ES-I3 (cell line): ENCODE results near the gene ZNF358.

Experiments
- H3K36me3 ChIP-seq: 2 replicates; pipeline ENCODE4 v1.6.1; 2013; ENCODE audit warnings: mild to moderate bottlenecking, low read length, control low read depth, moderate library complexity; ENCODE audit not compliant: insufficient read depth
- H3K4me1 ChIP-seq: 2 replicates; pipeline ENCODE4 v1.6.1; 2013; ENCODE audit warnings: mild to moderate bottlenecking, control low read depth, low read length; ENCODE audit not compliant: insufficient read depth
- H3K9ac ChIP-seq: 2 replicates; pipeline ENCODE4 v1.6.1; 2013; ENCODE audit warnings: low read depth, mild to moderate bottlenecking, low read length, moderate library complexity
- H3K9me3 ChIP-seq: 2 replicates; pipeline ENCODE4 v1.6.1; 2013; ENCODE audit warnings: mild to moderate bottlenecking, low read length, moderate library complexity; ENCODE audit not compliant: control insufficient read depth, insufficient read depth

Gene ZNF358

DNA sequence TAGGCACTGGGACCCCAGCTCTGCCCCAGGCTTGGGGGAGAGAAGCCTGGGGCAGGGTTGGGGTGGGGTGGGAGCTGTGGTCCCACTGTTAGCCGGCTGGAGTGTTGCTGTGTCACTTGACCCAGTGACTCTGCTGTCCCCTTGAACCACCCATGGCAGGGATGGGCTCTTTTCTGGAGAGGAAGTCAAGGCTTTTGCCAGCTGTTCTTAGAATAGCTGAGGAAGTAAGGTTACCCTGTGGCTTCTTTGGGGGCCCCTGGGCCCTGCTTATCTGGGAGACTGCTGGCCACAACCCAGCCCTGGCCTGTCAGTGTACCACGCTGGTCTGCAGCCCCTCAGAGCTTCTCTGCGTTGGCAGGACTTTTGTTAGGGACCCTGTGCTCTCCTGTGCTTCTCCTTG, 28.7 kb downstream of the ZNF358 start:
- no peaks in the 10 kb centered on the region for H3K4me1 ChIP-seq
- H3K9ac ChIP-seq = no peak overlapping the region
- no peaks in the 10 kb centered on the region for H3K36me3 ChIP-seq
- no peaks in the 10 kb centered on the region for H3K9me3 ChIP-seq

GRCh38 chr19:7545300-7545699, 29.4 kb downstream of the ZNF358 start:
- Histone ChIP-seq H3K9me3 (no peaks in the 10 kb centered on the region), H3K36me3 (no peaks in the 10 kb centered on the region), H3K9ac (no peak overlapping the region), H3K4me1 (no peaks in the 10 kb centered on the region)

GRCh38 chr19:7545904-7546303, 30.0 kb downstream of the ZNF358 start:
- H3K4me1 ChIP-seq = no peaks in the 10 kb centered on the region

DNA sequence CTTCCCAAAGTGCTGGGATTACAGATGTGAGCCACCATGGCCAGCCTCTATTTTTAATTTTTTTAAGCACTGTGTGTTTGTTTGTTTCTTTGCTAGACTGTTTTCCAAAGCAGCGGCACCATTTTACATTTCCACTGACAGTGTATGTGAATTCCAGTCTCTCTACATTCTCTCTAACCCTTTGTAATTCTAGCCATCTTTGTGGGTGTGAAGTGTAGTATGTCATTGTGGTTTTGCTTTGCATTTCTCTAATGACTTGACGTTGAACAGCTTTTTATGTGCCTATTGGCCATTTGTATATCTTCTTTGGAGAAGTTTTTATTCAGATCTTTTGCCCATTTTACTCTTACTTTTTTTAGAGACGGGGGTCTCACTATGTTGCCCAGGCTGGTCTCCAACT, 31.3 kb downstream of the ZNF358 start:
- no peaks in the 10 kb centered on the region for H3K4me1 ChIP-seq
- no peaks in the 10 kb centered on the region for H3K36me3 ChIP-seq
- H3K9me3 ChIP-seq = no peaks in the 10 kb centered on the region
- no peak overlapping the region for H3K9ac ChIP-seq

More at GRCh38 chr19:7545904-7546303, 30.0 kb downstream of the ZNF358 start:
- Histone ChIP-seq H3K9me3 (no peaks in the 10 kb centered on the region), H3K9ac (no peak overlapping the region), H3K36me3 (no peaks in the 10 kb centered on the region)

DNA sequence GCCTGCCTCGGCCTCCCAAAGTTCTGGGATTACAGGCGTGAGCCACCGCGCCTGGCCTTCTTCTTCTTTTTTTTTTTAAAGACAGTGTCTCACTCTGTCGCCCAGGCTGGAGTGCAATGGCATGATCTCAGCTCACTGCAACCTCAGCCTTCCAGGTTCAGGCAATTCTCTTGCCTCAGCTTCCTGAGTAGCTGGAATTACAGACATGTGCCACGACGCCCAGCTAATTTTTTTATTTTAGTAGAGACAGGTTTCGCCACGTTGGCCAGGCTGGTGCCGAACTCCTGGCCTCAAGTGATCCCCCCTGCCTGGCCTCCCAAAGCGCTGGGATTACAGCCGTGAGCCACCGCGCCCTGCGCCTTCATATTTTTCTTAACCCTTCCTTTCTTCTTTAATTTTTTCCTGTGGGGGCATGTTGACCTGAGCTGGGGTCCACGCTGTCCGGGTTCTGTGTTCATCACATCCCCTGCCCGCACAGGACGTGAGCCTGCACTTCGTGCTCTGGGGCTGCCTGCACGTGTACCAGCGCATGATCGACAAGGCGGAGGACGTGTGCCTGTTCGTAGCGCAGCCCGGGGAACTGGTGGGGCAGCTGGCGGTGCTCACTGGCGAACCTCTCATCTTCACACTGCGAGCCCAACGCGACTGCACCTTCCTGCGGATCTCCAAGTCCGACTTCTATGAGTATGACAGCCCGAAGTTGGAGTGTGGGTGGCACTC, 33.7 kb downstream of the ZNF358 start:
- no peaks in the 10 kb centered on the region for H3K4me1 ChIP-seq

DNA sequence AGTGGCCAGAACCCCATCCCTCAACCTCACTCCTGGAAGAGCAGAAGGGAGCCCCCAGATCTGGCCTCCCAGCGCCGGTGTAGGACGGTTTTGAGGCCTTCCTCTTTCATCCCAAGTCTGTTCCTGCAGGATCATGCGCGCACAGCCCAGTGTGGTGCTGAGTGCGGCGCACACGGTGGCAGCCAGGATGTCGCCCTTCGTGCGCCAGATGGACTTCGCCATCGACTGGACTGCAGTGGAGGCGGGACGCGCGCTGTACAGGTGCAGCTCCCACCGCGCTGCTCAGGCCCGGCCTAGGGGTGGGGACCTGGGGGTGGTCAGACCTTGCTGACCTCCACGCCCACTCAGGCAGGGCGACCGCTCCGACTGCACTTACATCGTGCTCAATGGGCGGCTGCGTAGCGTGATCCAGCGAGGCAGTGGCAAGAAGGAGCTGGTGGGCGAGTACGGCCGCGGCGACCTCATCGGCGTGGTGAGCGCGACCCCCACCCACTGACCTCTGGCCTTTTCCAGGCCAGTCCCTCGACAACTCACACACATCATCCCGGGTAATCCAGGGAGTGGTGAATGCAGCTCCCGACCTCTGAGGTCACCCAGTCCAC, 34.4 kb downstream of the ZNF358 start:
- Histone ChIP-seq H3K9ac (peak overlapping the region; percentile 31; the same call in 1 of the 2 replicates), H3K9me3 (no peaks in the 10 kb centered on the region), H3K36me3 (no peaks in the 10 kb centered on the region), H3K4me1 (no peaks in the 10 kb centered on the region; the same call in 1 of the 2 replicates)

More for the DNA sequence above, 33.7 kb downstream of the ZNF358 start:
- H3K9me3 ChIP-seq = no peaks in the 10 kb centered on the region
- H3K36me3 ChIP-seq = no peaks in the 10 kb centered on the region
- H3K9ac ChIP-seq = no peak overlapping the region

GRCh38 chr19:7550987-7551761, 35.3 kb downstream of the ZNF358 start:
- peak overlapping the region; percentile 54; the same call in 1 of the 2 replicates for H3K9ac ChIP-seq
- no peaks in the 10 kb centered on the region for H3K9me3 ChIP-seq
- H3K4me1 ChIP-seq = no peaks in the 10 kb centered on the region; the same call in 1 of the 2 replicates
- no peaks in the 10 kb centered on the region for H3K36me3 ChIP-seq

DNA sequence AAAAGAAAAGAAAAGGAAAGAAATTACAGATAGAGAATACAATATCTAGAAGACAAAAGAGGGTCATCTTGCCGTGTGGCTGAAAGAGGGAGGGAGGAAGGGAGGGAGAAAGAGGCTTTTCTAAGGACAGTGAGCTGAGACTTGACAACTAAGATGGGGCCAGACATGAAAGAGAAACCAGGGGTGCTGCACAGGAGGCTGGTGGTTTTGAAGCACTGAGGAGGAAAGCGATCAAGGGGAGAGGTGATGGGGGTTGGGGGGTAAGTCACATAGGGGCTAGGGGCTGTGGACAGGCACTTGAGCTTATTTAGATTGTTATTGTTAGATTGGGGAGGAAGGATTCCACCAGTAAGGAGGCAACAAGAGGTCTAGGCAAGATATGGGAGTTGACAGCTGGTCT, 36.9 kb downstream of the ZNF358 start:
- H3K9me3 ChIP-seq = no peaks in the 10 kb centered on the region
- H3K36me3 ChIP-seq = no peaks in the 10 kb centered on the region
- H3K4me1 ChIP-seq = no peaks in the 10 kb centered on the region; the same call in 1 of the 2 replicates
- no peak overlapping the region for H3K9ac ChIP-seq

GRCh38 chr19:7554565-7554964, 38.7 kb downstream of the ZNF358 start:
- H3K36me3 ChIP-seq = no peaks in the 10 kb centered on the region
- H3K9ac ChIP-seq = peak overlapping the region; percentile 67; the same call in 1 of the 2 replicates
- H3K4me1 ChIP-seq = no peaks in the 10 kb centered on the region; the same call in 1 of the 2 replicates
- no peaks in the 10 kb centered on the region for H3K9me3 ChIP-seq

DNA sequence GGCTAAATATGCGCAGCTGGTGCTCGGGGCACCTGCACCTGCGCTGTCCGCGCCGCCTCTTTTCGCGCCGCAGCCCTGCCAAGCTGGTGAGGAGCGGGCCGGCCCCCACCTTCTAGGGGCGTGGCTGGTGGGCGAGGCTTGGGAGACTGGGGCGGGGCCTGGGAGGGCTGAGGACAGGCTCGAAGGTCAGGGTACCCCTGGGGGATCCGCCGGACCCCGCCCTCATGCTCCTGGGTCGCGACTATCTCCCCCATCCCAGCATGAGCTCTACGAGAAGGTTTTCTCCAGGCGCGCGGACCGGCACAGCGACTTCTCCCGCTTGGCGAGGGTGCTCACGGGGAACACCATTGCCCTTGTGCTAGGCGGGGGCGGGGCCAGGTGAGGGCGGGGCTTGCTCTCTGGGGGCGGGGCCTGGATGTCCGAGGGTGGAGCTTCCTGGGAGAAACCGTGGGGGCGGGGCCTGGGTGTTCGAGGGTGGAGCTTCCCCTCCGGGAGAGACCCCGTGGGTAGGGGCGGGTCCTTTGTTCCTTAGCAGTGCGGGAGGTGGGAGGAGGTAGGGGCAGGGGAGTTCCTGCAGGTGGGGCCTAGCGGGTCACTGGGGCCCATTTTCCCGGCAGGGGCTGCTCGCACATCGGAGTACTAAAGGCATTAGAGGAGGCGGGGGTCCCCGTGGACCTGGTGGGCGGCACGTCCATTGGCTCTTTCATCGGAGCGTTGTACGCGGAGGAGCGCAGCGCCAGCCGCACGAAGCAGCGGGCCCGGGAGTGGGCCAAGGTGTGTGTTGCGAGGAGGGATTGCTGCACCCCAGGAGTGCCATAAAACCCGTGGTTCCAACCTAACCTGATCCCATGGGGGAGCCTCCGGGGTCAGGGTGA, 39.3 kb downstream of the ZNF358 start:
- H3K9ac ChIP-seq = peak overlapping the region; percentile 67; the same call in 1 of the 2 replicates
- no peaks in the 10 kb centered on the region; the same call in 1 of the 2 replicates for H3K36me3 ChIP-seq

GRCh38 chr19:7556696-7557315, 40.9 kb downstream of the ZNF358 start:
- H3K36me3 ChIP-seq = no peaks in the 10 kb centered on the region; the same call in 1 of the 2 replicates
- H3K9ac ChIP-seq = no peak overlapping the region
- H3K9me3 ChIP-seq = no peaks in the 10 kb centered on the region
- H3K4me1 ChIP-seq = no peaks in the 10 kb centered on the region; the same call in 1 of the 2 replicates

More for the DNA sequence above, 39.3 kb downstream of the ZNF358 start:
- H3K4me1 ChIP-seq = no peaks in the 10 kb centered on the region; the same call in 1 of the 2 replicates
- no peaks in the 10 kb centered on the region for H3K9me3 ChIP-seq

DNA sequence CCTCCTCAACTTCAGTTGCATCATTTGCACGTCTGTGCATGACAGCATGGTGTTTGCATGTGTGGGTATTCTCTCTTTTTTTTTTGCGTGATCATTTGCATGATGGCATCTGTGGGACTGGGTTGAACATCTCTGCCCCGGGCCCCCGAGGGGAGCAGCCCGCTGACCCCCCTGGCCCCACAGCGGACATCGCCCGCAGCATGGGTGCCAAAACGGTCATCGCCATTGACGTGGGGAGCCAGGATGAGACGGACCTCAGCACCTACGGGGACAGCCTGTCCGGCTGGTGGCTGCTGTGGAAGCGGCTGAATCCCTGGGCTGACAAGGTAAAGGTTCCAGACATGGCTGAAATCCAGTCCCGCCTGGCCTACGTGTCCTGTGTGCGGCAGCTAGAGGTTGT, 42.8 kb downstream of the ZNF358 start:
- Histone ChIP-seq H3K4me1 (no peaks in the 10 kb centered on the region; the same call in 1 of the 2 replicates), H3K36me3 (no peaks in the 10 kb centered on the region; the same call in 1 of the 2 replicates), H3K9ac (no peak overlapping the region), H3K9me3 (no peaks in the 10 kb centered on the region)

DNA sequence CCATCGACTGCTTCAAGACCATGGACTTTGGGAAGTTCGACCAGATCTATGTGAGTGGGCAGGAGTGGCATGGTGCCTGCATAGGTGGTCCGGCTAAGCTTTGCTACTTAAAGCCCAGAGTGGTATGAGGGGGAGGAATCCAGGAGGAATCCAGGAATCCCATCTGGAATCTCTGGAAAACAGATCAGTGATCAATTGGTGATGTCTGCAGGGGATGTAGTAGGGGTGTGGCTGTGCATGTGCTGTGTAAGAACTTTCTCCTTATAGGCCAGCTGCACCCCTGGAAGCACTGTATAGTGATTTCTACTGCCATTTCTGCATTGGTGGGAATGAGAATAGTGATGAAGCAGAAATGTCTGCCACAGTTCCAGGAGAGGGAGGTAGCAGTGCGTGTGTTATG, 43.2 kb downstream of the ZNF358 start:
- Histone ChIP-seq H3K36me3 (no peaks in the 10 kb centered on the region; the same call in 1 of the 2 replicates), H3K9ac (no peak overlapping the region), H3K9me3 (no peaks in the 10 kb centered on the region), H3K4me1 (no peaks in the 10 kb centered on the region; the same call in 1 of the 2 replicates)
